Measurements from ENCODE around the gene C6orf136.

DNA sequence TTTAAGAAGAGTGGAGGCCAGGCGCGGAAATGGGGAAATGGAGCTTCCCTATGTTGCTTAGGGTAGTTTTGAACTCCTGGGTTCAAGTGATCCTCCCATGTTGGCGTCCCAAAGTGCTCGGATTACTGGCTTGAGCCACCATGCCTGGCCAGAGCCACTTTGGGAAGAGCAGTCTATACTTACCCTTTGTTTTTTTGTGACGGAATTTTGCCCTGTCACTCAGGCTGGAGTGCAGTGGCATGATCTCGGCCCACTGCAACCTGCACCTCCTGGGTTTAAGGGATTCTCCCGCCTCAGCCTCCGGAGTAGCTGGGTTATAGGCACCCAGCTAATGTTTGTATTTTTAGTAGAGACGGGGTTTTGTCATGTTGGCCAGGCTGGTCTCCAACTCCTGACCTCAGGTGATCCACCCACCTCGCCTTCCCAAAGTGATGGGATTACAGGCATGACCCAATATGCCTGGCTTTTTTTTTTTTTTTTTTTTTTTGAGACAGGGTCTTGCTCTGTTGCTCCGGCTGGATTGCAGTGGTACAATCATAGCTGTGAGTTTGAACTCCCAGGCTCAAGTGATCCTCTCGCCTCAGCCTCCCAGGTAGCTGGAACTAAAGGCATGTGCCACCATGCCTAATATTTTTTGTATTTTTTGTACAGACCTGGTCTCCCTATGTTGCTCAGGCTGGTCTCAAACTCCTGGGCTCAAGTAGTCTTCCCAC, 47.9 kb upstream of the C6orf136 start:
- no peak for TF ChIP-seq POLR2AphosphoS5 (IDR thresholded peaks at IDR 0.05)
- TF ChIP-seq, protein P1, sequence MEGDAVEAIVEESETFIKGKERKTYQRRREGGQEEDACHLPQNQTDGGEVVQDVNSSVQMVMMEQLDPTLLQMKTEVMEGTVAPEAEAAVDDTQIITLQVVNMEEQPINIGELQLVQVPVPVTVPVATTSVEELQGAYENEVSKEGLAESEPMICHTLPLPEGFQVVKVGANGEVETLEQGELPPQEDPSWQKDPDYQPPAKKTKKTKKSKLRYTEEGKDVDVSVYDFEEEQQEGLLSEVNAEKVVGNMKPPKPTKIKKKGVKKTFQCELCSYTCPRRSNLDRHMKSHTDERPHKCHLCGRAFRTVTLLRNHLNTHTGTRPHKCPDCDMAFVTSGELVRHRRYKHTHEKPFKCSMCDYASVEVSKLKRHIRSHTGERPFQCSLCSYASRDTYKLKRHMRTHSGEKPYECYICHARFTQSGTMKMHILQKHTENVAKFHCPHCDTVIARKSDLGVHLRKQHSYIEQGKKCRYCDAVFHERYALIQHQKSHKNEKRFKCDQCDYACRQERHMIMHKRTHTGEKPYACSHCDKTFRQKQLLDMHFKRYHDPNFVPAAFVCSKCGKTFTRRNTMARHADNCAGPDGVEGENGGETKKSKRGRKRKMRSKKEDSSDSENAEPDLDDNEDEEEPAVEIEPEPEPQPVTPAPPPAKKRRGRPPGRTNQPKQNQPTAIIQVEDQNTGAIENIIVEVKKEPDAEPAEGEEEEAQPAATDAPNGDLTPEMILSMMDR (IDR thresholded peaks at IDR 0.05): no peak
